ENCODE results near the gene SH2D3C. TPM values are rescaled to one million over a fixed set of nuclear protein-coding genes. Genes with fewer than 3 reads are reported as not detected.

The SH2D3C gene
- polyA plus RNA-seq, 2 of the 4 experiments (the other 2 are of a cell fraction), result 0.06 TPM

GRCh38 chr9:127700594-127701255, 77.7 kb downstream of the SH2D3C start:
- Histone ChIP-seq H3K27ac (no peak overlapping the region), H3K4me2 (no peak overlapping the region), H3K9me3 (no peaks in the 10 kb centered on the region), H3K4me1 (0 out of 3 replicates have a peak, but pooled peaks cover 3% of the 10 kb centered on the region), H3K4me3 (no peak overlapping the region)
- POLR2A ChIA-PET, result no interaction called here
- DNase-seq (ENCODE audit: low read depth in 1 of 2, low spot score in 1 of 2) (no peak), FAIRE-seq (no peak), ATAC-seq (no peak)
- no peak for TF ChIP-seq RFX5 (IDR thresholded peaks at IDR 0.05)
- no peak for TF ChIP-seq SMC3 (IDR thresholded peaks at IDR 0.05)
- no peak for TF ChIP-seq NFE2L2 (conservative IDR thresholded peaks at IDR 0.05; ENCODE audit: low read length)
- TF ChIP-seq ZNF302 (CRISPR knock-in tag; IDR thresholded peaks at IDR 0.05), result no peak
- no peak for TF ChIP-seq NR3C1 (IDR thresholded peaks at IDR 0.05)
- no peak for TF ChIP-seq MAZ (IDR thresholded peaks at IDR 0.05; ENCODE audit: borderline replicate concordance, low read depth, low read length)
- TF ChIP-seq CBX2 (IDR thresholded peaks at IDR 0.05; ENCODE audit: borderline replicate concordance, low read depth), result no peak
- no peak for TF ChIP-seq TFCP2L1 (CRISPR knock-in tag; IDR thresholded peaks at IDR 0.05)
- TF ChIP-seq RAD21 (conservative IDR thresholded peaks at IDR 0.05 in 1 of 2, IDR thresholded peaks at IDR 0.05 in 1 of 2), result no peak
- TF ChIP-seq HMGXB4 (CRISPR knock-in tag; IDR thresholded peaks at IDR 0.05; ENCODE audit: borderline replicate concordance), result no peak
- no peak for TF ChIP-seq POLR2A (IDR thresholded peaks at IDR 0.05; ENCODE audit: low read length)
- TF ChIP-seq HOXB13 (CRISPR knock-in tag; IDR thresholded peaks at IDR 0.05; ENCODE audit: low read depth), result no peak
- TF ChIP-seq EHMT2 (IDR thresholded peaks at IDR 0.05; ENCODE audit: low read depth), result no peak
- TF ChIP-seq, protein P1, sequence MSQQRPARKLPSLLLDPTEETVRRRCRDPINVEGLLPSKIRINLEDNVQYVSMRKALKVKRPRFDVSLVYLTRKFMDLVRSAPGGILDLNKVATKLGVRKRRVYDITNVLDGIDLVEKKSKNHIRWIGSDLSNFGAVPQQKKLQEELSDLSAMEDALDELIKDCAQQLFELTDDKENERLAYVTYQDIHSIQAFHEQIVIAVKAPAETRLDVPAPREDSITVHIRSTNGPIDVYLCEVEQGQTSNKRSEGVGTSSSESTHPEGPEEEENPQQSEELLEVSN (IDR thresholded peaks at IDR 0.05; ENCODE audit: borderline replicate concordance, low read depth), result no peak
- TF ChIP-seq TP53 (CRISPR knock-in tag; IDR thresholded peaks at IDR 0.05), result no peak
- TF ChIP-seq KDM1A (IDR thresholded peaks at IDR 0.05; ENCODE audit: low read depth), result no peak
- no peak for TF ChIP-seq JUNB (IDR thresholded peaks at IDR 0.05)
- TF ChIP-seq HDAC2 (IDR thresholded peaks at IDR 0.05), result no peak
- no peak for TF ChIP-seq EHF (CRISPR knock-in tag; IDR thresholded peaks at IDR 0.05)
- CTCF ChIA-PET, result interaction anchor here (1.3 to 1.5 kb wide), 2 partner anchors 16 to 34 kb away, joined by 3 to 8 read pairs; partner anchors contain the start of gene TOR2A
- WGBS (ENCODE audit: missing lambda C conversion rate), result 80% methylated on average over 5 of the region's 5 CpGs

DNA sequence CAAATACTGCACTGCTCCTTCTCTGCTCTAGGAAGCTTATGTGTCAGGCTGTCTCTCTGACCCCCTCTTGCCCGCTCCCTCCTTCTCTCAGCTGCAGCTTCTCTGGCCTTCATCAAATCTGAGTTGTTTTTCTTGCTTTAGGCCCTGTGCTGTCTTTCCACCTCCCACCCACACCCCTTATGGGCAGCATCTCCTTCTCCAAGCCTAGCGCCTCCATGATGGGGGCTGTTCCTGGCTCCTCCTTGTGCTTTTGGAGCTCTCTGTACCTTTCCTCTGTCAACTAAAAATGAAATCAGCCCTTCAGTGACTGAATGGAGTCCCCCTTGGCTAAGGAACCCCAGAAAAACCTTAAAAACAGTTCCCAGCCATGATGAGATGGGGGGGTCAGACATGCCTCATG, 78.3 kb downstream of the SH2D3C start:
- H3K9me3 ChIP-seq, result no peaks in the 10 kb centered on the region
- no peak overlapping the region for H3K4me2 ChIP-seq
- no peak for FAIRE-seq
- POLR2A ChIA-PET, result no interaction called here
- 98% methylated on average over 2 of the region's 2 CpGs for WGBS (ENCODE audit: missing lambda C conversion rate)
- H3K4me1 ChIP-seq, result 0 out of 3 replicates have a peak, but pooled peaks cover 3% of the 10 kb centered on the region
- no peak overlapping the region for H3K27ac ChIP-seq
- DNase-seq (ENCODE audit: low read depth in 1 of 2, low spot score in 1 of 2), result no peak
- TF ChIP-seq KDM1A (IDR thresholded peaks at IDR 0.05; ENCODE audit: low read depth), result no peak
- no peak for TF ChIP-seq FOSB (CRISPR knock-in tag; IDR thresholded peaks at IDR 0.05)
- no peak for TF ChIP-seq RNF2 (IDR thresholded peaks at IDR 0.05; ENCODE audit: borderline replicate concordance, low read depth)
- no peak for TF ChIP-seq HDAC2 (IDR thresholded peaks at IDR 0.05)
- no peak for TF ChIP-seq MAFK (IDR thresholded peaks at IDR 0.05; ENCODE audit: partially characterized antibody)
- TF ChIP-seq RFX5 (IDR thresholded peaks at IDR 0.05), result no peak
- no peak for TF ChIP-seq TFCP2L1 (CRISPR knock-in tag; IDR thresholded peaks at IDR 0.05)
- no peak for TF ChIP-seq POLR2A (IDR thresholded peaks at IDR 0.05; ENCODE audit: low read length)
- no peak for TF ChIP-seq ZFP36 (IDR thresholded peaks at IDR 0.05; ENCODE audit: borderline replicate concordance, partially characterized antibody)
- no peak for TF ChIP-seq EP300 (IDR thresholded peaks at IDR 0.05)
- TF ChIP-seq HOXB13 (CRISPR knock-in tag; IDR thresholded peaks at IDR 0.05; ENCODE audit: low read depth), result no peak
- H3K4me3 ChIP-seq, result no peak overlapping the region
- ATAC-seq, result no peak
- CTCF ChIA-PET, result interaction anchor here (1.5 to 1.9 kb wide), 2 partner anchors 15 to 35 kb away, joined by 3 to 8 read pairs; partner anchors contain the start of gene TOR2A

All from A549 (cell line).